NCI-H510A treated with DMSO at 0.1 percent for 48 hours (cell line): ENCODE data around the gene WNT1.

Experiments used
- DNase-seq: peaks from one replicate; lab custom pipeline; 2025; lab: John Stamatoyannopoulos, UW

WNT1 gene

DNA sequence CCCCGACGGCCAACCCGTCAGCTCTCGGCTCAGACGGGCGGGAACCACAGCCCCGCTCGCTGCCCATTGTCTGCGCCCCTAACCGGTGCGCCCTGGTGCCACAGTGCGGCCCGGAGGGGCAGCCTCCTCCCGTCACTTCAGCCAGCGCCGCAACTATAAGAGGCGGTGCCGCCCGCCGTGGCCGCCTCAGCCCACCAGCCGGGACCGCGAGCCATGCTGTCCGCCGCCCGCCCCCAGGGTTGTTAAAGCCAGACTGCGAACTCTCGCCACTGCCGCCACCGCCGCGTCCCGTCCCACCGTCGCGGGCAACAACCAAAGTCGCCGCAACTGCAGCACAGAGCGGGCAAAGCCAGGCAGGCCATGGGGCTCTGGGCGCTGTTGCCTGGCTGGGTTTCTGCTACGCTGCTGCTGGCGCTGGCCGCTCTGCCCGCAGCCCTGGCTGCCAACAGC is at the start of gene WNT1:
TSS of gene WNT1 (plus strand) at position 32 of the 450 bp plus-strand sequence. CDS start at position 361, 329 bp downstream.
- DNase-seq = no peak

- no peak for DNase-seq
Observed at GRCh38 chr12:48929551-48929950, 48.6 kb upstream of the WNT1 start.

GRCh38 chr12:48930475-48930874 is 47.6 kb upstream of the WNT1 start:
- no peak for DNase-seq

- DNase-seq = no peak
Observed at GRCh38 chr12:48932878-48933277, 45.2 kb upstream of the WNT1 start.

- DNase-seq = no peak
Observed at GRCh38 chr12:48933664-48934311, 44.3 kb upstream of the WNT1 start.

- no peak for DNase-seq
Observed at GRCh38 chr12:48934312-48934706, 43.8 kb upstream of the WNT1 start.

DNA sequence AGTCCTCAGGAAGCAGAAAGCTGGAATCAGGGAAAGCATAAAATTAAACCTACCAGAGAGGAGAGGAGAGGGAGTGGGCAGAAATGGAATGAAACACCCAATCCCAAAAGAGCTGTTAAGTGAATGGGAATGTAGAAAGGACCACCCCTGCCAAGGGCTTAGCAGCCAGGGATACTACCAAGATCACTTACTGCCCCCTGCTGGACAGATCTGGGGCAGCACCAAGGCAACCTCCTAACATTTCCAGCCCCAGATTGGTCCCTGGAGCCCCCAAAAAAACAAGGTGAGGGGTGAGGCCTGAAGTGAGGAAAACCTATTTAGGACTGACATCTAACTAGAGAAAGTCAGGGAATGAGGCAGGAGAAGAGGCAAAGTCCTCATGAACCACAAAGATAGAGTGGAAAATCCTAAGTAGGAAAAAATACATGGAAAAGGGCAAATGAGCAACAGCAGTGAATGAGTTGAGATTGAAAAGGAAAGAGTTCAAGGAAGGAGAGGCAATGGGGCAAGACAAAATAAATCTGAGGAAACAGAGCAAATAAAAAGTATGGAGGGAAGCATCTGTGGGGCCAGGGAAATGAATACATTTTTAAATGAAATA is 41.6 kb upstream of the WNT1 start:
- peak; percentile 52 for DNase-seq

DNA sequence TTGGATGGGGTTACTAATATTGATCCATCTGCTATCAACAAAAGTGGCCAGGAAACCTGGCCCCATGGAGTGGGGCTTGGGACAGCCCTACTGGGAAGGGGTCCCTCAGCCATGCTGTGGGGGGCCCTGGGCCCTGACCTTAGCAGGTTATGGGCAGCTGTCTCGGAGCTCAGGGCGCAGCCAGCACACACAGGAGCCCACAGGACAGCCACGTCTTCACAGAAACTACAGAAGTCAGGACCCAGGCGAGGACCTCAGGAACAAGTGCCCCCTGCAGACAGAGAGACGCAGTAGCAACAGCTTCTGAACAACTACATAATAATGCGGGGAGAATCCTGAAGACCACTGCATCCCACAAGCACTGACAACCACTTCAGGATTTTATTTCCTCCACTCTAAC is 41.0 kb upstream of the WNT1 start:
- no peak for DNase-seq

DNA sequence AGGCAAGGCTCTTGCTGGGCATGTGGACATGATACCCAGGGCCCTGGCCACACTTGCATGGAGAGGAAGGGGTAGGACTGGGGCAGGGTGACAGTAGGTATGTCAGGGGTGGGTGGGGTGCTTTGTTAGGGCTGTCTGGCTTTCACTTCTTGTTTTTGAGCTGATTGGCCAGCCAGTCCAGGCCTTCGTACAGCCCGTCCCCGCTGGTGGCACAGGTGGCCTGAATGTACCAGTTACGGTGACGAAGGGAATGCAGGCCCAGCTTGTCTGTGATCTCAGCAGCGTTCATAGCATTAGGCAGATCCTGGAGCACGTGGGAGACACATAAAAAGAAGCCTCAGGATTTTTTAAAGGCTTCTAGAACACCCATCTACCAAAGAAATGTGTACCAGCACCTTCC is 39.3 kb upstream of the WNT1 start:
- no peak for DNase-seq

DNA sequence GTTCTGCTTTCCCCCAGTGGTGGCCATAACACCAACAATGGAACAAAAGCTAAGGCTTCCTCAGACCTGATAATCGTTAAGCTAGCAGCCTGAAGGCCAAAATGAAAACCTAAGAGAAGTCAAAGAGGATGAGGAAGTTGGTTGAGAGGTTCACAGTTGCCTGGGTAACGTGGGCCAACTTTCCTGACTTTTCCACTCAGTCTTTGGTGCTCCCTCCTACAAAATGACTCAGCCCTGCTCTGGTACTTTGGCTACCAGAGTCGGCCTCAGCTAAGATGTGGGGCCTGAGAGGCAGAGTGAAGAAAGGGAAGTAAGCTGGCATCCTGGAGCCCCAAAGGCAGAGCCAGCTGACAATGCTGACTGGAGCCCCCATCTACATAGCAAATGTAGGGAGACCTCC is 37.9 kb upstream of the WNT1 start:
- no peak for DNase-seq

- no peak for DNase-seq
Observed at GRCh38 chr12:48943221-48943620, 34.9 kb upstream of the WNT1 start.

- no peak for DNase-seq
Observed at GRCh38 chr12:48946205-48946604, 31.9 kb upstream of the WNT1 start.

DNA sequence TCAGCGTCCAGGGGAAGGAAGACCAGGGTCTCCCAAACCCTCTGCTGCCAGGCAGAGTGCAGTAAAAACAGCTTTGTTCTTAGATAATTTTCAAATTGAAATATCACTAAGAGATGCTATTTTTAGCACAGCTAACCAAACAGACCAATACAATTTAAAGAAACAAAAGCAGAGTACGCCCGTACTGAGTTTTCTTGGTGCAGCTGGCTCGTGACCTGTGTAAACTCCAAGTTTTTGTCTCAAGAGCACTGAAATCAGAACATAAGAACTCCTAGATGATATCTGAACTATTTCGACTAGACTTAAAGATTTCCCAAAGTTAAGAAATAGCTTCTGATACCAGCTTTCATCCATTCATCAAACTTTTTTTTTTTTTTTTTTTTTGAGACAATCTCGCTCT is 31.2 kb upstream of the WNT1 start:
- no peak for DNase-seq

GRCh38 chr12:48947727-48948126 is 30.4 kb upstream of the WNT1 start:
- no peak for DNase-seq

- no peak for DNase-seq
Observed at GRCh38 chr12:48952691-48953090, 25.4 kb upstream of the WNT1 start.

GRCh38 chr12:48954061-48954460 is 24.1 kb upstream of the WNT1 start:
- no peak for DNase-seq

DNA sequence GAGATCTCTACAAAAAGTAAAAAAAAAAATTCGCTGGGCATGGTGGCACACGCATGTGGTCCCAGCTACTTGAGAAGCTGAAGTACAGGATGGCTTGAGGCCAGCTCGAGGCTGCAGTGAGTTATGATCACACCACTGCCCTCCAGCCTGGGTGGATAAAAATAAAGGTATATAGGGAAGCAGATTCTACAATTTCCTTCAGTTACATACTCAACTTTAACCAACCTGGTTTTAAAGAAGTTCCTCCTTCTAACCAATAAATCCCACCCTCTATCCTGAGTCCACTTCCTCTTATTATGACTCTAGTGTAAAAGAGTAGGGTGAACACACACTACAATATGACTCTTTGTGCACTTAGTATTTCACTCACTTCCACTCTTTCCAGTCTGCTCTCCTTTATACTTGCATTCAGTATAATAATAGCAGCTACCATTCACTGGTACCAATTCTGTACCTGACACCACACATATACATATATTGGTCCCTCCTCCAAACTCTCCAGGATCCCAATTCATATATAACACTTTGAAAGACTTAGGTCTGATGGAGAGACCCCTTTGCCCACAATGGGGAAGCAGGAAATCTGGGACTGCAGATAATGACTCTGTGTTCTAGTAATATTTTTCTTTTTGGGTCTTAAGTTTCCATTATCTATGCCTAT is 23.2 kb upstream of the WNT1 start:
- no peak for DNase-seq

GRCh38 chr12:48956279-48957140 is 21.6 kb upstream of the WNT1 start:
- peak; percentile 90 for DNase-seq

- DNase-seq = peak; percentile 94
Observed at GRCh38 chr12:48957141-48958048, 20.7 kb upstream of the WNT1 start, which contains the start of gene ARF3. TSS of gene ARF3 (minus strand) at chr12:48957487. CDS start at chr12:48941095, 16,392 bp downstream.

DNA sequence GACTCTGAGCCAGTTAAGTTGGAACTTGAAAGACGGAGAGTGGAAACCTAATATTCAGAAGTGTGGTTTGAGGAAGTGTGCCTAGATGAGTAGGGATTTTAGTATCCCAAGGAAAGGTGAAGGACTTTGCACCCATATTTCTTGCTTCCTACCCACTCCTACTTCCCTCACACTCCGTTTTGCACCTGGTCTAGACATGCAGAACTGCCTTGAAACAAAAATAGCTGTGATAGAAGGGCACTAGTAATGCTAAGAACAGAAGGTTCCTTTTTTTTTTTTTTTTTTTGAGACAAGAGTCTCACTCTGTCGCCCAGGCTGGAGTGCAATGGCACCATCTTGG is 20.1 kb upstream of the WNT1 start:
- no peak for DNase-seq

GRCh38 chr12:48960834-48961233 is 17.3 kb upstream of the WNT1 start:
- DNase-seq = no peak
